ENCODE measurements around the gene TBX21.
"Not testable (repeated sequence)": the region's sequence is repeated elsewhere in the genome, so short reads cannot be mapped to it uniquely, and the experiment has no call there.

The TBX21 gene

DNA sequence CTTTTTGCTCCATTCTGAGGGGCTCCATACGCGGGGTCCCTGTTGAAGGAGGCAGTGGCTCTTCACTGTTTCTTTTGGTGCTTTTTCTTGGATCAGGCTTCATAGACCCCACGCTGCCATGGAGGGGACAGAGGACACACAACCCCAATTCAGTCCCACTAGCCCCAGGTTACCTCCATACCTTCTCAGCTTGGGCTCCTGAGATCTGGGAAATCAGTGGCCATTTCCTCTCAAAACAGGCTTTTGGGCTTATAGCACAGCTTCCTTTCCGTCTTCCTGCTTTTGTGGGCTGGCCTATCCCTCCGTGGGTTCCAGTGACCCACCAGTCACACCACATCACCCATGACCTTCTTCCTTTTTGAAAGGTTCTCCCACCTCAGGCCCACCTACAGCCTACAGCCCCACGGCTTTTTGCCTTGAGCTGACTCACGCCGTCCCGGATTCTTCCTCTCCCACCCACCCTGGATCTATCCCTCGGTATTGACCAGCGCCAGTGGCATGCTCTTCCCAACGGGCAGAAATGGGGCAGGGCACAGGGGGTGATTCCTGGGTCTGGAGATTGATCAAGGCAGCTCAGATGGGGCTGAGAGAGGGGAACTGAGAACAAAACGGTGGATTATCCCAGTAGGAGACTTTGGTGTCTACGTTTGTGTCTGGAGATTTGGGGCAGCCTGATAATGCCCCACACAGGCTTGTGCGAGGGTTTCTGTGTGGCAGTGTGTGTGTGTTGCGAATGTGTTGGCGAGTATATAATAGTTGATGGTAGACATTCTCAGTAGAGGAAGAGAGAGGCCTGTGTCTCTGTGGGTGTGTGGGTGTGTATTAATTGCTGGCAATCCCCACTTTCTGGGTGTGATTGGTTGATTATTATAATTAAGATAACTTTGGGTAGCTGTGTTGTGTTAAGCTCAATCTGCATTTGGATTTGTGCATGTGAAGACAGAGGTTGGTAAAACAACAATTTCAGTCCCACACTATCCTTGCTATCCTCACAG, 3.8 kb downstream of the TBX21 start:
- H3K27ac ChIP-seq (ENCODE audit: low read depth, low read length), result no peak overlapping the region
- H3K27me3 ChIP-seq (ENCODE audit: control insufficient read depth, insufficient read depth, low read length), result peaks cover 55% of the 10 kb centered on the region
- H3K9me3 ChIP-seq (ENCODE audit: control insufficient read depth, insufficient read depth, low read length), result no peaks in the 10 kb centered on the region
- H3K4me1 ChIP-seq (ENCODE audit: control insufficient read depth, insufficient read depth, low read length), result peaks cover 5% of the 10 kb centered on the region; the same call in 1 of the 2 replicates
- no peaks in the 10 kb centered on the region for H3K36me3 ChIP-seq (ENCODE audit: control insufficient read depth, insufficient read depth, low read length)
- no peak overlapping the region for H3K9ac ChIP-seq (ENCODE audit: low read depth, low read length)
- no peak overlapping the region for H3K4me3 ChIP-seq (ENCODE audit: low read depth, low read length)

DNA sequence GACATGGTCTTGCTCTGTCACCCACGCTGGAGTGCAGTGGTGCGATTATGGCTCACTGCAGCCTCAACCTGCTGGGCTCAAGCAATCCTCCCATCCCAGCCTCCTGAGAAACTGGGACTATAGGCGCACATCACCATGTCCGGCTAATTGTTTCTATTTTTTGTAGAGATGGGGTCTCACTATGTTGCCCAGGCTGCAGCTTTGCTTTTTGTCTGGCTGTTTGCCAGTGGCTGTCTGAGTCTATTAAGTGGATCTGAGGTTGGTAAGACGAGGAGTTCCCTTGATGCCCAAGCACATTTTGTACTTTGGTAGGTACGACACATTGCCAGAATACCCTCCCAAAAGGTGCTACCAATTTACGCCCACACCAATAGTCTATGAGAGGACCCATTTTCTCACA, 5.1 kb downstream of the TBX21 start:
- Histone ChIP-seq H3K36me3 (ENCODE audit: control insufficient read depth, insufficient read depth, low read length) (no peaks in the 10 kb centered on the region), H3K9me3 (ENCODE audit: control insufficient read depth, insufficient read depth, low read length) (no peaks in the 10 kb centered on the region), H3K4me3 (ENCODE audit: low read depth, low read length) (no peak overlapping the region), H3K4me1 (ENCODE audit: control insufficient read depth, insufficient read depth, low read length) (no peaks in the 10 kb centered on the region), H3K9ac (ENCODE audit: low read depth, low read length) (no peak overlapping the region), H3K27me3 (ENCODE audit: control insufficient read depth, insufficient read depth, low read length) (peaks cover 41% of the 10 kb centered on the region), H3K27ac (ENCODE audit: low read depth, low read length) (no peak overlapping the region)

DNA sequence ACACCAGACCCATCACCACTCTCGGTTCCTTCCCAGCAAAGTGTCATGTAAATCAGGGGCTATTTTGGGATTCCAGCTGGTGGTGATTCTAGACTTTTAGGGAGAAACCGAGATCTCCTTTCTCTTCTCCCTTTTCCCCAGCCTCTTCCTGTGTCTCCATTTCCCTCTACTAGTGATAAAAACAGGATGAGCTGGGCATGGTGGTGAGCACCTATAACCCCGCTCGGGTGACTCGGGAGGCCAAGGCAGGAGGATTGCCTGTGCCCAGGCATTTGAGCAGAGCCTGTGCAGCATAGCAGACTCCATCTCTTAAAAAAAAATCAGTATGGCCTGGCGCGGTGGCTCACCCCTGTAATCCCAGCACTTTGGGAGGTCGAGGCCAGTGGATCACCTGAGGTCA, 6.1 kb downstream of the TBX21 start:
- no peak overlapping the region for H3K9ac ChIP-seq (ENCODE audit: low read depth, low read length)
- peaks cover 31% of the 10 kb centered on the region for H3K27me3 ChIP-seq (ENCODE audit: control insufficient read depth, insufficient read depth, low read length)
- H3K36me3 ChIP-seq (ENCODE audit: control insufficient read depth, insufficient read depth, low read length), result no peaks in the 10 kb centered on the region
- H3K4me3 ChIP-seq (ENCODE audit: low read depth, low read length), result no peak overlapping the region
- H3K27ac ChIP-seq (ENCODE audit: low read depth, low read length), result no peak overlapping the region
- no peaks in the 10 kb centered on the region for H3K4me1 ChIP-seq (ENCODE audit: control insufficient read depth, insufficient read depth, low read length)
- H3K9me3 ChIP-seq (ENCODE audit: control insufficient read depth, insufficient read depth, low read length), result no peaks in the 10 kb centered on the region

DNA sequence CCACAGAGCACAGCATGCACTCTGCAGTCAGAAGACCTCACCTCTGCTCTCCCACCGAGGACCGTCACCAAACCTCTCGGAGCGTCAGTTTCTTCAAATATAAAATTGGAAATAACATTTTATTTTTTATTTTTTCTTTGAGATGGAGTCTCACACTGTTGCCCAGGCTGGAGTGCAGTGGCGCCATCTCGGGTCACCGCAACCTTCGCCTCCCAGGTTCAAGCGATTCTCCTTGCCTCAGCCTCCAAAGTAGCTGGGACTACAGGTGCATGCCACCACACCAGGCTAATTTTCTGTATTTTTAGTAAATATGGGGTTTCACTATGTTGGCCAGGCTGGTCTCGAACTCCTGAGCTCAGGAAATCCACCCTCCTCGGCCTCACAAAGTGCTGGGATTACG, 6.9 kb downstream of the TBX21 start:
- not testable (repeated sequence) for H3K9ac ChIP-seq (ENCODE audit: low read depth, low read length)

DNA sequence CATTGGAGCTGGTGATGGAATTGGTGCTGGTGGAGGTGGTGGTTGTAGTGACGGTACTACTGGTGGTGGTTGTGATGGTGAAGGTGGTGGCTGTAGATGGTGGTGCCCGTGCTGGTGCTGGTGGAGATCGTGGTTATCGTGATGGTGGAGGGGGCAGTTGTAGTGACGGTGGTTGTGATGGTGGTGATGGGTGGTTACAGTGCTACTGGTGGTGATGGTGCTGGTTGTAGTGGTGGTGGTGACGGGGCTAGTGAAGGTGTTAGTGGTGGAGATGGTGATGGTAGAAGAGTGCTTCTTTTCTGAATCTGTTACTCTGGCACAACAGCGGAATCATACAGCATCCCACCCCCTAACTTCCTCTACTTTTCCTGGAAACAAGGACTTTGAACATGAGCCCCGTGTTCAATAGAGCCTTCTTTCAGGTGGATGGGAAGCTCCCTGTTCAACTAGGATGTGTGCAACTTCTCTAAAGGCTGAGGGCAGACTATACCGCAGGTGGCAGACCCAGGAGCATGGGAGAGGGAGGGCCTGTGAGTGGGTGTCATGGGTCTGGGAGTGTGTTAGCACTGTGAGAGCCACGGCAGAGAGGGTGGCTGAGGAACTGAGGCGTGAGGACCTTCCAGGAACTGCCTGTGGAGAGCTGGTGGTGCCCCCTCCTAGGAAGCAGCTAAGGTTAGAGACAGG, 8.2 kb downstream of the TBX21 start:
- peaks cover 10% of the 10 kb centered on the region for H3K27me3 ChIP-seq (ENCODE audit: control insufficient read depth, insufficient read depth, low read length)
- no peak overlapping the region for H3K4me3 ChIP-seq (ENCODE audit: low read depth, low read length)
- no peak overlapping the region for H3K9ac ChIP-seq (ENCODE audit: low read depth, low read length)
- no peaks in the 10 kb centered on the region for H3K36me3 ChIP-seq (ENCODE audit: control insufficient read depth, insufficient read depth, low read length)
- H3K9me3 ChIP-seq (ENCODE audit: control insufficient read depth, insufficient read depth, low read length), result no peaks in the 10 kb centered on the region
- H3K27ac ChIP-seq (ENCODE audit: low read depth, low read length), result no peak overlapping the region
- no peaks in the 10 kb centered on the region for H3K4me1 ChIP-seq (ENCODE audit: control insufficient read depth, insufficient read depth, low read length)

More for the DNA sequence above, 6.9 kb downstream of the TBX21 start:
- not testable (repeated sequence) for H3K27ac ChIP-seq (ENCODE audit: low read depth, low read length); H3K9me3 ChIP-seq (ENCODE audit: control insufficient read depth, insufficient read depth, low read length); H3K4me1 ChIP-seq (ENCODE audit: control insufficient read depth, insufficient read depth, low read length); H3K4me3 ChIP-seq (ENCODE audit: low read depth, low read length); H3K36me3 ChIP-seq (ENCODE audit: control insufficient read depth, insufficient read depth, low read length)
- H3K27me3 ChIP-seq (ENCODE audit: control insufficient read depth, insufficient read depth, low read length), result peaks cover 23% of the 10 kb centered on the region

DNA sequence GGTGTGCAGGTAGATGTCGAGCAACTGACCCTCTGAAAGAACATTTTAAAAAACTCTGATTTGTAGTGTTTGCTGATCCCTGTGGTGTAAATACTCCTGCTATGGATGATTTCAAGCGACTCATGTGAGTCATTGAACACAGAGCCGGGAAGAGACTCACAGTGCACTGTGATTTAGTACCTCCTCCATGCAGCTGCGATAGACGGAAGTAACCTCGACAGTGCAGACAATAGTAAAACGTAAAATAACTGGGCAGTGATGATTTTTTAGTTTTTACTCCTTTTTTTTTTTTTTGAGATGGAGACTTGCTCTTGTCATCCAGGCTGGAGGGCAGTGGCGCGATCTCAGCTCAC, 8.7 kb downstream of the TBX21 start:
- H3K27ac ChIP-seq (ENCODE audit: low read depth, low read length), result no peak overlapping the region
- H3K36me3 ChIP-seq (ENCODE audit: control insufficient read depth, insufficient read depth, low read length), result no peaks in the 10 kb centered on the region
- H3K9ac ChIP-seq (ENCODE audit: low read depth, low read length), result no peak overlapping the region
- H3K27me3 ChIP-seq (ENCODE audit: control insufficient read depth, insufficient read depth, low read length), result peaks cover 5% of the 10 kb centered on the region; the same call in 1 of the 2 replicates
- H3K4me1 ChIP-seq (ENCODE audit: control insufficient read depth, insufficient read depth, low read length), result no peaks in the 10 kb centered on the region
- H3K9me3 ChIP-seq (ENCODE audit: control insufficient read depth, insufficient read depth, low read length), result no peaks in the 10 kb centered on the region
- H3K4me3 ChIP-seq (ENCODE audit: low read depth, low read length), result no peak overlapping the region

GRCh38 chr17:47742319-47743181, 9.5 kb downstream of the TBX21 start:
- Histone ChIP-seq H3K4me1 (ENCODE audit: control insufficient read depth, insufficient read depth, low read length) (no peaks in the 10 kb centered on the region), H3K27me3 (ENCODE audit: control insufficient read depth, insufficient read depth, low read length) (no peaks in the 10 kb centered on the region), H3K36me3 (ENCODE audit: control insufficient read depth, insufficient read depth, low read length) (no peaks in the 10 kb centered on the region), H3K9ac (ENCODE audit: low read depth, low read length) (no peak overlapping the region), H3K4me3 (ENCODE audit: low read depth, low read length) (no peak overlapping the region), H3K9me3 (ENCODE audit: control insufficient read depth, insufficient read depth, low read length) (no peaks in the 10 kb centered on the region), H3K27ac (ENCODE audit: low read depth, low read length) (no peak overlapping the region)

- no peaks in the 10 kb centered on the region for H3K36me3 ChIP-seq (ENCODE audit: control insufficient read depth, insufficient read depth, low read length)
- no peaks in the 10 kb centered on the region for H3K27me3 ChIP-seq (ENCODE audit: control insufficient read depth, insufficient read depth, low read length)
- no peaks in the 10 kb centered on the region for H3K4me1 ChIP-seq (ENCODE audit: control insufficient read depth, insufficient read depth, low read length)
- no peak overlapping the region for H3K9ac ChIP-seq (ENCODE audit: low read depth, low read length)
- no peaks in the 10 kb centered on the region for H3K9me3 ChIP-seq (ENCODE audit: control insufficient read depth, insufficient read depth, low read length)
- no peak overlapping the region for H3K27ac ChIP-seq (ENCODE audit: low read depth, low read length)
- H3K4me3 ChIP-seq (ENCODE audit: low read depth, low read length), result no peak overlapping the region
These were observed 11.4 kb downstream of the TBX21 start for GRCh38 chr17:47744168-47745036.

DNA sequence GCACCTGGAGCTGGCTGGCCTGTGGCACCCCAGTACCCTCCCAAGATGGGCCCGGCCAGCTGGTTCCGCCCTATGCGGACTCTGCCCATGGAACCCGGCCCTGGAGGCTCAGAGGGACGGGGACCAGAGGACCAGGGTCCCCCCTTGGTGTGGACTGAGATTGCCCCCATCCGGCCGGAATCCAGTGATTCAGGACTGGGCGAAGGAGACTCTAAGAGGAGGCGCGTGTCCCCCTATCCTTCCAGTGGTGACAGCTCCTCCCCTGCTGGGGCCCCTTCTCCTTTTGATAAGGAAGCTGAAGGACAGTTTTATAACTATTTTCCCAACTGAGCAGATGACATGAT, 12.0 kb downstream of the TBX21 start:
- Histone ChIP-seq H3K4me1 (ENCODE audit: control insufficient read depth, insufficient read depth, low read length) (no peaks in the 10 kb centered on the region), H3K27me3 (ENCODE audit: control insufficient read depth, insufficient read depth, low read length) (no peaks in the 10 kb centered on the region), H3K9ac (ENCODE audit: low read depth, low read length) (no peak overlapping the region), H3K4me3 (ENCODE audit: low read depth, low read length) (no peak overlapping the region), H3K36me3 (ENCODE audit: control insufficient read depth, insufficient read depth, low read length) (no peaks in the 10 kb centered on the region), H3K27ac (ENCODE audit: low read depth, low read length) (no peak overlapping the region), H3K9me3 (ENCODE audit: control insufficient read depth, insufficient read depth, low read length) (no peaks in the 10 kb centered on the region)

DNA sequence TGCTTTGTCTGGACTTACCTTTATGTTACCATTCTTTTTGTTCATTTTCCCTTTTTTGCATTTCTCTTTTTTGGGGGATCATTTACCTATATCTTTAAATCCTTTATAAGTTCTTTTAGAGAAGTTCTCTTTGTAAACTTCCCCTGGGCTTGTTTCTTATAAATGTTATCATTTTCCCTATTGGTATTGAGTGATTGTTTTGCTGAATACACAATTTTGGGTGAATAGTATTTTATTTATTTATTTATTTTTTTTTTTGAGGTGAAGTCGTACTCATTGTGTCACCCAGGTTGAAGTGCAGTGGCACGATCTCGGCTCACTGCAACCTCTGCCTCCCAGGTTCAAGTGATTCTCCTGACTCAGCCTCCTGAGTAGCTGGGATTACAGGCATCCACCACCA, 18.4 kb downstream of the TBX21 start:
- Histone ChIP-seq H3K9ac (ENCODE audit: low read depth, low read length) (no peak overlapping the region), H3K9me3 (ENCODE audit: control insufficient read depth, insufficient read depth, low read length) (no peaks in the 10 kb centered on the region), H3K27ac (ENCODE audit: low read depth, low read length) (no peak overlapping the region), H3K4me1 (ENCODE audit: control insufficient read depth, insufficient read depth, low read length) (no peaks in the 10 kb centered on the region), H3K36me3 (ENCODE audit: control insufficient read depth, insufficient read depth, low read length) (no peaks in the 10 kb centered on the region), H3K4me3 (ENCODE audit: low read depth, low read length) (no peak overlapping the region), H3K27me3 (ENCODE audit: control insufficient read depth, insufficient read depth, low read length) (no peaks in the 10 kb centered on the region)
